AG20443 (cell line): ENCODE data around the gene GSTM3.

ENCODE experiments used
- DNase-seq: peaks from one replicate; pipeline ENCODE4 v3.0.0; 2012; ENCODE audit warnings: low spot score, mixed read lengths

The GSTM3 gene

GRCh38 chr1:109740615-109741373, at the start of gene GSTM3:
GSTM3 (minus strand) TSS chr1:109741038; CDS start chr1:109740287, 751 bp downstream.
- no peak for DNase-seq

- DNase-seq = no peak
Observed at GRCh38 chr1:109790329-109790728, 49.5 kb upstream of the GSTM3 start.

- no peak for DNase-seq
Observed at GRCh38 chr1:109789551-109790180, 48.8 kb upstream of the GSTM3 start.

GRCh38 chr1:109788695-109789521, 48.1 kb upstream of the GSTM3 start:
- DNase-seq = peak; percentile 52

- no peak for DNase-seq
Observed at GRCh38 chr1:109787845-109788601, 47.2 kb upstream of the GSTM3 start.

GRCh38 chr1:109787211-109787844, 46.5 kb upstream of the GSTM3 start:
- no peak for DNase-seq

- DNase-seq = no peak
Observed at GRCh38 chr1:109786531-109787021, 45.7 kb upstream of the GSTM3 start.

- DNase-seq = no peak
Observed at GRCh38 chr1:109786112-109786480, 45.3 kb upstream of the GSTM3 start.

GRCh38 chr1:109785446-109786111, 44.7 kb upstream of the GSTM3 start:
- no peak for DNase-seq

- no peak for DNase-seq
Observed at GRCh38 chr1:109784551-109785252, 43.9 kb upstream of the GSTM3 start.

GRCh38 chr1:109783436-109783835, 42.6 kb upstream of the GSTM3 start:
- DNase-seq = peak; percentile 75

GRCh38 chr1:109782927-109783326, 42.1 kb upstream of the GSTM3 start:
- no peak for DNase-seq

- DNase-seq = peak; percentile 56
Observed at GRCh38 chr1:109782514-109782913, 41.7 kb upstream of the GSTM3 start.

GRCh38 chr1:109781806-109782205, 41.0 kb upstream of the GSTM3 start:
- DNase-seq = no peak

- DNase-seq = no peak
Observed at GRCh38 chr1:109780982-109781381, 40.1 kb upstream of the GSTM3 start.

- DNase-seq = no peak
Observed at GRCh38 chr1:109777980-109778625, 37.3 kb upstream of the GSTM3 start.

- DNase-seq = no peak
Observed at GRCh38 chr1:109777436-109777835, 36.6 kb upstream of the GSTM3 start.

- DNase-seq = peak; percentile 86
Observed at GRCh38 chr1:109776911-109777310, 36.1 kb upstream of the GSTM3 start.

GRCh38 chr1:109776206-109776835, 35.5 kb upstream of the GSTM3 start:
- DNase-seq = no peak
